ENCODE measurements around the gene VSIG10L. TPM values are rescaled to one million over a fixed set of nuclear protein-coding genes. Genes with fewer than 3 reads are reported as not detected.

Gene VSIG10L
- total and polyA plus RNA-seq, 3 experiments from 2014 or later: 0.29 to 3.6 (median 3.3) TPM

DNA sequence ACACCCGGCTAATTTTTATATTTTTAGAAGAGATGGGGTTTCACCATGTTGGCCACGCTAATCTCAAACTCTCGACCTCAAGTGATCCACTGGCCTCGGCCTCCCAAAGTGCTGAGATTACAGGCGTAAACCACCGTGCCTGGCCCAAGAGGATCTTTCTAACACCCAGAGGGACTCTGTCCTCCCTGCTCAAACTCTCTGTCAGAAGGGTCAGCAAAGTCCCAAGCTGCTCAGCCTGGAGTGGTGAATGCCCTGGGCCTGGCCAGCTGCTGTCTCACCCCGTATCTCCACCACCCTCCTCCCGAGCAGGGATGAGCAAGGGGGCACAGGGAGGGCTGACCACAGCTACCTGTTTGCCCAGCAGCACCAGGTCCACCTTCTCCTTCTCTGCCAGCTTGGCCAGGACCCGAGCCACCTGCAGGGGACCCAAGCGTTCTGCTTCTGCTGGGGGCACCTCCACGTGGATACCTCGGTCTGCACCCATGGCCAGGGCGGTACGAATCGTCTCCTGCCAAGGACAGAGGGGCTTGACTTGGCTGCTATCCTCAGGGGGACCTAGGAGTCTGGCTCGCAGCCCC, 10.9 kb upstream of the VSIG10L start:
- H3K4me3 Mint-ChIP-seq: no peak overlapping the region
- no peaks in the 10 kb centered on the region for H3K9me3 Mint-ChIP-seq
- H3K36me3 Mint-ChIP-seq: peaks cover 3 to 42% (median 8%) of the 10 kb centered on the region in 3 donors

GRCh38 chr19:51351266-51351990, 9.5 kb upstream of the VSIG10L start:
- Mint-ChIP-seq H3K36me3 (peaks cover 6 to 56% (median 8%) of the 10 kb centered on the region in 3 donors), H3K27me3 (no peaks in the 10 kb centered on the region), H3K27ac (peak overlapping the region in 3 of 8 donors; percentile 21 to 72 (median 23)), H3K4me1 (peaks cover 8 to 18% (median 17%) of the 10 kb centered on the region in 3 donors), H3K9me3 (no peaks in the 10 kb centered on the region), H3K4me3 (no peak overlapping the region)
- H3K27ac ChIP-seq (ENCODE audit: low read depth, low read length): peak overlapping the region; percentile 68
- H3K36me3 ChIP-seq (ENCODE audit: insufficient read depth, low read length): peaks cover 9% of the 10 kb centered on the region
- ChIA-PET CTCF (no interaction called here), POLR2A (no interaction called here)
- no peaks in the 10 kb centered on the region for H3K9me3 ChIP-seq (ENCODE audit: low read length)
- peaks cover 13% of the 10 kb centered on the region for H3K4me1 ChIP-seq (ENCODE audit: insufficient read depth, low read length)
- no peak overlapping the region for H3K4me3 ChIP-seq (ENCODE audit: low read length)
- H3K27me3 ChIP-seq (ENCODE audit: insufficient read depth, low read length, poor library complexity, severe bottlenecking): no peaks in the 10 kb centered on the region
- DNase-seq: peak in 1 of 5 donors; percentile 33

More for the DNA sequence above, 10.9 kb upstream of the VSIG10L start:
- no peak overlapping the region for H3K27ac ChIP-seq (ENCODE audit: low read depth, low read length)
- Mint-ChIP-seq H3K27ac (peak overlapping the region in 2 of 8 donors; percentile 72 to 93), H3K4me1 (peaks cover 8 to 21% (median 20%) of the 10 kb centered on the region in 3 donors), H3K27me3 (no peaks in the 10 kb centered on the region)
- H3K9me3 ChIP-seq (ENCODE audit: low read length): no peaks in the 10 kb centered on the region
- no peaks in the 10 kb centered on the region for H3K27me3 ChIP-seq (ENCODE audit: insufficient read depth, low read length, poor library complexity, severe bottlenecking)
- POLR2A ChIA-PET: no interaction called here
- peaks cover 9% of the 10 kb centered on the region for H3K36me3 ChIP-seq (ENCODE audit: insufficient read depth, low read length)
- peaks cover 13% of the 10 kb centered on the region for H3K4me1 ChIP-seq (ENCODE audit: insufficient read depth, low read length)
- H3K4me3 ChIP-seq (ENCODE audit: low read length): no peak overlapping the region
- CTCF ChIA-PET: no interaction called here
- DNase-seq: peak in 1 of 5 donors; percentile 44

- Histone ChIP-seq H3K4me3 (ENCODE audit: low read length) (no peak overlapping the region), H3K36me3 (ENCODE audit: insufficient read depth, low read length) (peaks cover 18% of the 10 kb centered on the region), H3K27ac (ENCODE audit: low read depth, low read length) (no peak overlapping the region), H3K9me3 (ENCODE audit: low read length) (no peaks in the 10 kb centered on the region), H3K4me1 (ENCODE audit: insufficient read depth, low read length) (no peaks in the 10 kb centered on the region), H3K27me3 (ENCODE audit: insufficient read depth, low read length, poor library complexity, severe bottlenecking) (no peaks in the 10 kb centered on the region)
- CTCF ChIA-PET: interaction anchor here (1.4 kb wide), 1 partner anchor 51 kb away, joined by 3 read pairs; no protein-coding TSS in a partner anchor
- peaks cover 8 to 63% (median 9%) of the 10 kb centered on the region in 3 donors for H3K36me3 Mint-ChIP-seq
- POLR2A ChIA-PET: no interaction called here
- peak overlapping the region in 3 of 8 donors; percentile 24 to 55 (median 36) for H3K27ac Mint-ChIP-seq
- peaks cover 0 to 4% (median 3%) of the 10 kb centered on the region in 3 donors for H3K4me1 Mint-ChIP-seq
- no peaks in the 10 kb centered on the region for H3K9me3 Mint-ChIP-seq
- DNase-seq: peak in 1 of 5 donors; percentile 2
- H3K4me3 Mint-ChIP-seq: no peak overlapping the region
- no peaks in the 10 kb centered on the region for H3K27me3 Mint-ChIP-seq
Measured at GRCh38 chr19:51347209-51347928, 5.4 kb upstream of the VSIG10L start.

DNA sequence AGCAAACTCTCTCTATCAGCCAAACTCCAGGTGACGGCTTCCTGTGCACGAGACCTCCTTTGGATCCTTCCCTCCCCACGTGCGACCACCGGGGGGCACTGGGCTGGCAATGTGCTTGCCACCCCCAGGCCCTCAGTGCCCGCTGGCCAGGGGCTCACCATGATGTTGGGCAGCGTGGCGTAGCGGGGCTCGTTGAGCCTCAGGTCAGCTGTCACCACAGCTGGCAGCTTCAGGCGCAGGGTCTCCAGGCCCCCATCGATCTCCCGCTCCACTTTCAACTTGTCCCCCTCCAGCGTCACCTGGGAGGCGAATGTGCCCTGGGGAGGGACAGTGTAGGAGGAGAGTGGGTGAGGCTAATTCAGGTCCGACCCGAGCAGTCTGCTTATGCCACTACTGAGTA, 4.8 kb upstream of the VSIG10L start:
- H3K9me3 ChIP-seq (ENCODE audit: low read length): no peaks in the 10 kb centered on the region
- H3K27me3 ChIP-seq (ENCODE audit: insufficient read depth, low read length, poor library complexity, severe bottlenecking): no peaks in the 10 kb centered on the region
- H3K4me3 ChIP-seq (ENCODE audit: low read length): no peak overlapping the region
- ChIA-PET POLR2A (no interaction called here), CTCF (interaction anchor here (1.4 kb wide), 1 partner anchor 51 kb away, joined by 3 read pairs; no protein-coding TSS in a partner anchor)
- no peaks in the 10 kb centered on the region for H3K9me3 Mint-ChIP-seq
- peaks cover 2 to 56% (median 6%) of the 10 kb centered on the region in 3 donors for H3K36me3 Mint-ChIP-seq
- H3K27ac Mint-ChIP-seq: peak overlapping the region in 1 of 8 donors; percentile 24
- H3K4me3 Mint-ChIP-seq: no peak overlapping the region
- H3K27me3 Mint-ChIP-seq: no peaks in the 10 kb centered on the region
- H3K36me3 ChIP-seq (ENCODE audit: insufficient read depth, low read length): peaks cover 18% of the 10 kb centered on the region
- no peaks in the 10 kb centered on the region for H3K4me1 ChIP-seq (ENCODE audit: insufficient read depth, low read length)
- DNase-seq: peak in 1 of 5 donors; percentile 36
- H3K4me1 Mint-ChIP-seq: peaks cover 0 to 5% (median 3%) of the 10 kb centered on the region in 3 donors
- no peak overlapping the region for H3K27ac ChIP-seq (ENCODE audit: low read depth, low read length)

DNA sequence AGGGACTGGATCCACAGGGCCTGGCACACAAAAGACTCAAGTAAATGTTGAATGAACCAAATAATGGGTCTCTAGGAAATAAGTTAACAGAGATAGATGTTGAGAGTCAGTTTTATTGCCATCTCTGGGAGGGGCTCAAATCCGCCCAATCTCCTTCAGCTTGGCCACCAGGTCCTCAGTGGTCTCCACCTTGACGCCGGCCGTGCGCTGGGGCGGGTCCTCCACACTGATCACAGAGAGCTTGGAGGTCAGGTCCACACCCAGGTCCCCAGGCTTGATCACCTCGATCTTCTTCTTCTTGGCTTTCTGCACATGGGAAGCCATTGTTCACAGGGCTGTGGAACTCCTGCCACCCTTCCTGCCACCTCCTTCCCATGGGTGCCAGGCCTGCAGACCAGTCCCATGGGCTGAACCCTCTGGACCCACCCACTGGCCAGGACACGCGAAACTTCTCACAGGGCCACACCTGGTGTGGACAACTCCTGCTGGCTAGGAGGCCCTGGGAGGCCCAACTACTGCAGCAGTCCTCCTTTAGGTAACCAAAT, 3.2 kb upstream of the VSIG10L start:
- Histone ChIP-seq H3K27ac (ENCODE audit: low read depth, low read length) (no peak overlapping the region), H3K27me3 (ENCODE audit: insufficient read depth, low read length, poor library complexity, severe bottlenecking) (no peaks in the 10 kb centered on the region), H3K9me3 (ENCODE audit: low read length) (no peaks in the 10 kb centered on the region), H3K36me3 (ENCODE audit: insufficient read depth, low read length) (peaks cover 10% of the 10 kb centered on the region), H3K4me1 (ENCODE audit: insufficient read depth, low read length) (no peaks in the 10 kb centered on the region), H3K4me3 (ENCODE audit: low read length) (no peak overlapping the region)
- Mint-ChIP-seq H3K9me3 (no peaks in the 10 kb centered on the region), H3K27me3 (no peaks in the 10 kb centered on the region), H3K27ac (peak overlapping the region in 4 of 8 donors; percentile 38 to 82 (median 52)), H3K36me3 (peaks cover 0 to 40% (median 6%) of the 10 kb centered on the region in 3 donors), H3K4me1 (peaks cover 3 to 10% (median 10%) of the 10 kb centered on the region in 3 donors), H3K4me3 (no peak overlapping the region)
- ChIA-PET CTCF (no interaction called here), POLR2A (no interaction called here)
- DNase-seq: no peak

DNA sequence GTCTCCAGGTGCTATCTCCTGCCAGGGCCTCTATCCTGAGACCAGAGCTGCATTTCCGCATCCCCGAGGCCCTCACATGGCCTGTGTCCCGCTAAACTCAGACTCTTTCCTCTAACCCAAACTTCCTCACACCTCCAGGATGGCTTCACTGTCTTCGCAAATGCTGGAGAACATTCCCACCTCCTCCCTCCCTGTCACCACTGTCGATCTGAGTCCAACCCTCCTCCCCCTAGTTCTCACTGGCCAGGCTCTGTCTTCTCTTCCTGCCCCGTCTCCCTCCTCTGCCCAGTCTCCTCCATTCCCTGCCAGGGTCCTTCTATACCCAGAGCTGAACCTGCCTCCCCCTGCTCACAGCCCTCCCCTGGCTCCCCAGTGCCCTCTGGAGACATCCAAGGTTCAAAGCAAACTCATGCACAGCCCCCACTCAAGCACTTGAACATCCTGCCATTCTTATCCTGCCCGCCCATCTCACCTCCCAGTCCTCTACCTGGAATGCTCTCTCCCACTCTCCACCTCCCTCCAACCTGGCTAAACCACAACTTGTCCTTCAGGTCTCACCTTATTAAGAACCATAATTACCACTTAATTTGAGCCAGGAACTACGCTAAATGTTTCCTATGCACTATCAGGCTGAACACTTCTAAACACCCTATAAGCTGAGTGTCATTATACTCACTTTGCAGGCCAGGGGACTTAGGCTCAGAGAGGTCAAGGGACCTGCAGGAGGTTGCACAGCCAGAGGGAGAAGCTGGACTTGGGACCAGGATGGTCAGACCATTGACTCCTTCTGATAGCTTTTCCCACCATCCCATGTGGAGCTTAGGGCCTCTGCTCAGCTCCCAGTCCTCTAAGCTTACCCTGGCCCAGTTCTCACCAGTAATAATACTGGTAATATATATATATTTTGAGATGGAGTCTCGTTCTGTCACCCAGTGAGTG, 961 bp upstream of the VSIG10L start:
- H3K27ac ChIP-seq (ENCODE audit: low read depth, low read length): no peak overlapping the region
- Mint-ChIP-seq H3K4me1 (peaks cover 14 to 26% (median 25%) of the 10 kb centered on the region in 3 donors), H3K4me3 (peak overlapping the region in 4 of 7 donors; percentile 15 to 66 (median 54)), H3K27me3 (no peaks in the 10 kb centered on the region), H3K9me3 (no peaks in the 10 kb centered on the region), H3K27ac (peak overlapping the region; percentile 5 to 92 (median 60)), H3K36me3 (peaks cover 0 to 28% (median 6%) of the 10 kb centered on the region in 3 donors)
- ChIA-PET CTCF (interaction anchor here (0.9 to 2.4 kb wide), 3 partner anchors 29 to 78 kb away, joined by 3 to 7 read pairs (median 5); no protein-coding TSS in a partner anchor), POLR2A (no interaction called here)
- no peaks in the 10 kb centered on the region for H3K27me3 ChIP-seq (ENCODE audit: insufficient read depth, low read length, poor library complexity, severe bottlenecking)
- peaks cover 15% of the 10 kb centered on the region for H3K4me1 ChIP-seq (ENCODE audit: insufficient read depth, low read length)
- H3K4me3 ChIP-seq (ENCODE audit: low read length): no peak overlapping the region
- peak in 1 of 5 donors; percentile 42 for DNase-seq
- H3K36me3 ChIP-seq (ENCODE audit: insufficient read depth, low read length): peaks cover 10% of the 10 kb centered on the region
- H3K9me3 ChIP-seq (ENCODE audit: low read length): no peaks in the 10 kb centered on the region

DNA sequence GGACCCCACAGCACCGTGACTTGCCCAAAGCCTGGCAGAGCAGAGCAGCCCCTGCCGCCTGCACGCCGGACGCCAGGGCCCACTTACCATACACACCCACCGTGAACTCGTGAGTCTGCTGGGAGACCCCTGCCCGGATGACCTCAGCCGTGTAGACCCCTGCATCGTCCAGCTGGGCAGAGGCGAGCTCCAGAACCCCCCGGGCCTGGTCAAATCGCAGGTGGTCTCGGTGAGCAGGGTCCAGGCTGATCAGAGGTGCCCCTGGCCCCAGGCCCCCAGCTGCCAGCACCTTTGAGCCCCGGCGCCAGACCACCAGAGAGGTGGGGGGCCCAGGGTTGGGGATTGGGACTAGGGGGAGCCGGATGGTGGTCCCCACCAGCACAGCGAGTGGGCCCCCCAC, 873 bp downstream of the VSIG10L start:
- Mint-ChIP-seq H3K27ac (peak overlapping the region in 4 of 8 donors; percentile 13 to 80 (median 72)), H3K36me3 (peaks cover 0 to 10% (median 3%) of the 10 kb centered on the region in 3 donors), H3K9me3 (no peaks in the 10 kb centered on the region), H3K27me3 (no peaks in the 10 kb centered on the region), H3K4me3 (peak overlapping the region; percentile 41 to 84 (median 71)), H3K4me1 (peaks cover 14 to 26% (median 25%) of the 10 kb centered on the region in 3 donors)
- Histone ChIP-seq H3K4me3 (ENCODE audit: low read length) (no peak overlapping the region), H3K36me3 (ENCODE audit: insufficient read depth, low read length) (peaks cover 10% of the 10 kb centered on the region), H3K27me3 (ENCODE audit: insufficient read depth, low read length, poor library complexity, severe bottlenecking) (no peaks in the 10 kb centered on the region), H3K4me1 (ENCODE audit: insufficient read depth, low read length) (peaks cover 15% of the 10 kb centered on the region), H3K9me3 (ENCODE audit: low read length) (no peaks in the 10 kb centered on the region), H3K27ac (ENCODE audit: low read depth, low read length) (peak overlapping the region; percentile 43)
- peak in 1 of 5 donors; percentile 47 for DNase-seq
- POLR2A ChIA-PET: no interaction called here
- CTCF ChIA-PET: interaction anchor here (0.9 to 3.2 kb wide), 6 partner anchors 24 to 80 kb away, joined by 3 to 20 read pairs (median 6); no protein-coding TSS in a partner anchor

All from CD8-positive, alpha-beta memory T cell (primary cell).